Activated CD8-positive, alpha-beta memory T cell treated with anti-CD3 and anti-CD28 coated beads, Interleukin-2, amount 10 ng/mL, durations not matched to agents 7 days and 5 days (primary cell): Measurements from ENCODE around the gene SOX15. TPM values are rescaled to one million over a fixed set of nuclear protein-coding genes. Genes with fewer than 3 reads are reported as not detected.

Source experiments
- ATAC-seq: fragments of 150-1000 bp; cut with Tn5 transposase; one replicate; pipeline ENCODE4 v1.10.0; 2021; ENCODE audit warnings: moderate library complexity
- CTCF ChIA-PET: fragments of 350-600 bp; sonication (Branson Sonifier 250); formaldehyde crosslinking; loops from one replicate; lab custom pipeline; 2021; ENCODE audit warnings: antibody characterized with exemption; lab: Charles Lee
- DNase-seq: peaks from one replicate; pipeline ENCODE4 v3.0.0-alpha.2; 2020
- H3K27ac Mint-ChIP-seq: one replicate; pipeline ENCODE4 v1.8.0; 2021; ENCODE audit warnings: mild to moderate bottlenecking, mixed read lengths
- H3K27me3 Mint-ChIP-seq: one replicate; pipeline ENCODE4 v1.8.0; 2021; ENCODE audit warnings: mixed read lengths
- H3K36me3 Mint-ChIP-seq: one replicate; pipeline ENCODE4 v1.8.0; 2021; ENCODE audit warnings: mild to moderate bottlenecking, mixed read lengths
- H3K4me1 Mint-ChIP-seq: one replicate; pipeline ENCODE4 v1.8.0; 2021; ENCODE audit warnings: mixed read lengths
- H3K4me3 Mint-ChIP-seq: one replicate; pipeline ENCODE4 v1.8.0; 2021; ENCODE audit warnings: mild to moderate bottlenecking, moderate library complexity, mixed read lengths
- H3K9me3 Mint-ChIP-seq: one replicate; pipeline ENCODE4 v1.8.0; 2022; ENCODE audit warnings: low read depth, mixed read lengths
- total RNA-seq, 2 experiments: library from RNA; stranded (reverse); gene quantifications; one replicate each; pipeline ENCODE4 v1.2.3, GENCODE V29; 2021

The SOX15 gene
- total RNA-seq, 2 experiments from 2014 or later = 0.21 to 0.35 TPM

DNA sequence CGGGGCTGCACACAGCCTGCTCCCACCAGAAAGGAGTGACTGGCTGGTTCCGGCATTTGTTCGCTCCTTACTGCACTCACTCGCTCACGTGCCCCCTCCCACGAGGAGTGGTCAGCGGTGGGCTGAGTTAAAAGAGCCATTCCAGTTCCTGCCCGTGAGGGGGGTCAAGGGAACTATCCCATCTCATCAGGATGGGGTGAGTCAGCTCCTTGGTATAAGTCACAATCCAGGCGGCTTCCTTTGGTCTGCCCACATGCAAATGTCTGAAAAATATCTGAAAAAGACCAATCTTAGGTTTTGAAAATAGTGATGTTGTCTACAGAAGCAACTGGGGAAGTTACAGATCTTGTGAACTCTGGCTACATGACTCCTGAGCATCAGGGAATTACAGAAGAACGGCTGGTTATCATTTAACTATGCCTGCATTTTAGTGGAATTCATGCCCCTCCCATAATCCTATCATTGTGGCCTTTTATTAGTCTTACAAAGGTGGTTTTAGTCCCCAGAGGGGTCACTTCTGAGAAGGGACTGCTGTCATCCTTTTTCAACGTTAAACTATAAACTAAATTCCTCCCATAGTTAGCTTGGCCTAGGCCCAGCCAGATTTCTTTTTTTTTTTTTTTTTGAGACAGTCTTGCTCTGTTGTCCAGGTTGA is 50.9 kb downstream of the SOX15 start:
- peaks cover 7% of the 10 kb centered on the region for H3K36me3 Mint-ChIP-seq
- H3K9me3 Mint-ChIP-seq = peaks cover 7% of the 10 kb centered on the region
- ATAC-seq (no peak), DNase-seq (no peak)
- peaks cover 4% of the 10 kb centered on the region for H3K27me3 Mint-ChIP-seq
- no peaks in the 10 kb centered on the region for H3K4me1 Mint-ChIP-seq
- CTCF ChIA-PET = interaction anchor here (1.1 to 1.8 kb wide), 3 partner anchors 13 to 26 kb away, joined by 3 to 6 read pairs (median 3); no protein-coding TSS in a partner anchor
- no peak overlapping the region for H3K27ac Mint-ChIP-seq
- no peak overlapping the region for H3K4me3 Mint-ChIP-seq

Other genes starting within 250 kb of the SOX15 start
- 1 to 10 TPM; 6.0 to 6.1 TPM for gene KCTD11, start 237.9 kb downstream of the SOX15 start, total RNA-seq
- not detected for gene TMEM95, start 234.9 kb downstream of the SOX15 start, total RNA-seq
- under 1 TPM; 0.54 to 0.61 TPM for gene TNK1, start 209.0 kb downstream of the SOX15 start, total RNA-seq
- gene PLSCR3, start 195.6 kb downstream of the SOX15 start, total RNA-seq = 10 to 100 TPM; 65.5 to 74.2 TPM
- 10 to 100 TPM; 47.5 to 56.1 TPM for gene TMEM256, start 186.0 kb downstream of the SOX15 start, total RNA-seq
- gene NLGN2, start 182.2 kb downstream of the SOX15 start, total RNA-seq = 1 to 10 TPM; 2.0 to 3.5 TPM
- gene SPEM1, start 169.8 kb downstream of the SOX15 start, total RNA-seq = not detected
- gene SPEM2, start 164.5 kb downstream of the SOX15 start, total RNA-seq = not detected
- not detected for gene SPEM3, start 161.2 kb downstream of the SOX15 start, total RNA-seq
- 10 to 100 TPM; 13.9 to 16.7 TPM for gene TMEM102, start 154.7 kb downstream of the SOX15 start, total RNA-seq
- 1 to 10 TPM; 3.6 to 4.1 TPM for gene FGF11, start 150.6 kb downstream of the SOX15 start, total RNA-seq
- gene CHRNB1, start 145.0 kb downstream of the SOX15 start, total RNA-seq = 10 to 100 TPM; 10.4 to 13.1 TPM
- gene ZBTB4, start 110.5 kb downstream of the SOX15 start, total RNA-seq = 10 to 100 TPM; 24.5 to 27.7 TPM
- not detected for gene SLC35G6, start 108.6 kb downstream of the SOX15 start, total RNA-seq
- 100 to 1,000 TPM; 198 to 228 TPM for gene POLR2A, start 105.7 kb downstream of the SOX15 start, total RNA-seq
- gene TNFSF12, start 41.0 kb downstream of the SOX15 start, total RNA-seq = 10 to 100 TPM; 52.8 to 59.4 TPM
- 1 to 10 TPM; 2.2 to 2.5 TPM for gene TNFSF13, start 31.3 kb downstream of the SOX15 start, total RNA-seq
- gene SENP3, start 28.2 kb downstream of the SOX15 start, total RNA-seq = 10 to 100 TPM; 55.7 to 70.9 TPM
- gene CD68, start 10.5 kb downstream of the SOX15 start, total RNA-seq = 10 to 100 TPM in 1 of 2 experiments, 1 to 10 TPM in 1; 10.0 to 26.7 TPM
- gene MPDU1, start 6.2 kb downstream of the SOX15 start, total RNA-seq = 10 to 100 TPM; 57.6 to 76.9 TPM
- gene FXR2, start 24.8 kb upstream of the SOX15 start, total RNA-seq = 10 to 100 TPM; 30.7 to 40.5 TPM
- gene SAT2, start 37.7 kb upstream of the SOX15 start, total RNA-seq = 10 to 100 TPM; 21.5 to 28.0 TPM
- gene SHBG, start 40.0 kb upstream of the SOX15 start, total RNA-seq = not detected
- gene ATP1B2, start 60.8 kb upstream of the SOX15 start, total RNA-seq = under 1 TPM in 1 of 2 experiments, not detected in 1; 0.47 TPM
- gene TP53, start 97.4 kb upstream of the SOX15 start, total RNA-seq = 100 to 1,000 TPM; 137 to 171 TPM
- gene WRAP53, start 98.4 kb upstream of the SOX15 start, total RNA-seq = 10 to 100 TPM; 28.0 to 29.0 TPM
- gene EFNB3, start 115.1 kb upstream of the SOX15 start, total RNA-seq = not detected
- gene DNAH2, start 127.7 kb upstream of the SOX15 start, total RNA-seq = not detected
- gene KDM6B, start 244.1 kb upstream of the SOX15 start, total RNA-seq = 10 to 100 TPM; 15.5 to 31.9 TPM